ENCODE measurements around the gene CCDC185.
"Not testable (repeated sequence)": the region's sequence is repeated elsewhere in the genome, so short reads cannot be mapped to it uniquely, and the experiment has no call there.

The CCDC185 gene

GRCh38 chr1:223399393-223399792 lies 6.2 kb downstream of the CCDC185 start:
- DNase-seq: not testable (repeated sequence)

- DNase-seq: peak; percentile 36
These were observed 8.9 kb downstream of the CCDC185 start for GRCh38 chr1:223401873-223402789.

GRCh38 chr1:223402790-223403142 lies 9.6 kb downstream of the CCDC185 start:
- DNase-seq: no peak

- no peak for DNase-seq
These were observed 10.1 kb downstream of the CCDC185 start for GRCh38 chr1:223403184-223403815.

- DNase-seq: no peak
These were observed 12.3 kb downstream of the CCDC185 start for GRCh38 chr1:223405507-223405906.

- no peak for DNase-seq
These were observed 16.8 kb downstream of the CCDC185 start for GRCh38 chr1:223410036-223410435.

GRCh38 chr1:223411309-223411708 lies 18.1 kb downstream of the CCDC185 start:
- no peak for DNase-seq

GRCh38 chr1:223411710-223412109 lies 18.5 kb downstream of the CCDC185 start:
- DNase-seq: no peak

- no peak for DNase-seq
These were observed 20.0 kb downstream of the CCDC185 start for GRCh38 chr1:223413216-223413615.

GRCh38 chr1:223417444-223417843 lies 24.2 kb downstream of the CCDC185 start:
- no peak for DNase-seq

GRCh38 chr1:223417903-223418663 lies 24.9 kb downstream of the CCDC185 start:
- DNase-seq: no peak

- DNase-seq: no peak
These were observed 25.9 kb downstream of the CCDC185 start for GRCh38 chr1:223419115-223419514.

GRCh38 chr1:223419561-223419960 lies 26.3 kb downstream of the CCDC185 start:
- no peak for DNase-seq

- no peak for DNase-seq
These were observed 27.8 kb downstream of the CCDC185 start for GRCh38 chr1:223421025-223421424.

GRCh38 chr1:223421676-223422075 lies 28.5 kb downstream of the CCDC185 start:
- no peak for DNase-seq

GRCh38 chr1:223422911-223423310 lies 29.7 kb downstream of the CCDC185 start:
- DNase-seq: no peak

- no peak for DNase-seq
These were observed 30.5 kb downstream of the CCDC185 start for GRCh38 chr1:223423641-223424233.

GRCh38 chr1:223425550-223425949 lies 32.3 kb downstream of the CCDC185 start:
- DNase-seq: no peak

GRCh38 chr1:223426936-223427335 lies 33.7 kb downstream of the CCDC185 start:
- no peak for DNase-seq

- no peak for DNase-seq
These were observed 36.1 kb downstream of the CCDC185 start for GRCh38 chr1:223429313-223429731.

GRCh38 chr1:223429821-223430220 lies 36.6 kb downstream of the CCDC185 start:
- no peak for DNase-seq

- DNase-seq: no peak
These were observed 37.0 kb downstream of the CCDC185 start for GRCh38 chr1:223430236-223430635.

- no peak for DNase-seq
These were observed 43.9 kb downstream of the CCDC185 start for GRCh38 chr1:223437151-223437550.
